NK-92 (cell line): ENCODE data around the gene DHRS12.

Experiments used
- DNase-seq: peaks from one replicate; lab custom pipeline; 2025; ENCODE audit not compliant: unreplicated experiment; lab: John Stamatoyannopoulos, UW

The DHRS12 gene

GRCh38 chr13:51764184-51765141, 39.5 kb downstream of the DHRS12 start:
- no peak for DNase-seq

GRCh38 chr13:51763486-51763885, 40.5 kb downstream of the DHRS12 start:
- DNase-seq = no peak

- no peak for DNase-seq
These were observed 42.2 kb downstream of the DHRS12 start for GRCh38 chr13:51761643-51762350.

GRCh38 chr13:51760592-51760991, 43.4 kb downstream of the DHRS12 start:
- no peak for DNase-seq

GRCh38 chr13:51759240-51759639, 44.7 kb downstream of the DHRS12 start:
- no peak for DNase-seq

GRCh38 chr13:51758691-51759090, 45.3 kb downstream of the DHRS12 start:
- DNase-seq = no peak

GRCh38 chr13:51756651-51757050, 47.3 kb downstream of the DHRS12 start:
- DNase-seq = no peak

GRCh38 chr13:51747438-51748434, 56.2 kb downstream of the DHRS12 start:
- no peak for DNase-seq

GRCh38 chr13:51746802-51747201, 57.2 kb downstream of the DHRS12 start:
- no peak for DNase-seq

- no peak for DNase-seq
These were observed 58.7 kb downstream of the DHRS12 start for GRCh38 chr13:51745243-51745642.

- DNase-seq = no peak
These were observed 61.4 kb downstream of the DHRS12 start for GRCh38 chr13:51742611-51743010.

GRCh38 chr13:51742031-51742430, 61.9 kb downstream of the DHRS12 start:
- DNase-seq = no peak

GRCh38 chr13:51740698-51741097, 63.3 kb downstream of the DHRS12 start:
- DNase-seq = no peak

- no peak for DNase-seq
These were observed 64.8 kb downstream of the DHRS12 start for GRCh38 chr13:51739027-51739764.

- DNase-seq = no peak
These were observed 65.6 kb downstream of the DHRS12 start for GRCh38 chr13:51738226-51738905.

GRCh38 chr13:51737609-51738008, 66.4 kb downstream of the DHRS12 start:
- DNase-seq = no peak

- DNase-seq = no peak
These were observed 69.2 kb downstream of the DHRS12 start for GRCh38 chr13:51734786-51735185.

GRCh38 chr13:51733374-51734298, 70.3 kb downstream of the DHRS12 start:
- DNase-seq = no peak

GRCh38 chr13:51731759-51732158, 72.2 kb downstream of the DHRS12 start:
- no peak for DNase-seq
